SK-N-SH (cell line): ENCODE results near the gene CGB2. TPM values are rescaled to one million over a fixed set of nuclear protein-coding genes. Genes with fewer than 3 reads are reported as not detected.

Source experiments
- CTCF ChIA-PET: fragments of 300-600, 350-600 bp; formaldehyde crosslinking; extraction: SDS; loops from one replicate; lab custom pipeline; 2021; lab: Yijun Ruan, JAX
- POLR2A ChIA-PET: fragments of 350-600 bp; sonication (Branson Sonifier 250); formaldehyde crosslinking; extraction: SDS; loops from one replicate; lab custom pipeline; 2020; ENCODE audit warnings: antibody characterized with exemption, inconsistent platforms; lab: Yijun Ruan, JAX
- DNase-seq: peaks from one replicate; pipeline ENCODE4 v3.0.0; 2012
- H2AFZ ChIP-seq: fragments of 200-600 bp; sonication (generic); 2 replicates; pipeline ENCODE4 v1.8.1; 2016; ENCODE audit warnings: antibody characterized with exemption, mild to moderate bottlenecking, low read depth
- H3F3A ChIP-seq: fragments of 200-600 bp; sonication (generic); replicated peaks from 2 replicates; pipeline ENCODE3; 2016; ENCODE audit warnings: antibody characterized with exemption, mild to moderate bottlenecking; ENCODE audit not compliant: insufficient read depth
- H3K27ac ChIP-seq, 2 experiments: fragments of 200-500 bp in 1 of 2; fragments of 200-600 bp in 1 of 2; sonication (Bioruptor generic) in 1 of 2; sonication (generic), shearing (Covaris generic) in 1 of 2; 2 replicates each; pipeline versions ENCODE4 v1.5.1 to v1.6.1; 2014 to 2016; ENCODE audit warnings: low read depth in 2 of 2, inconsistent platforms in 1 of 2, low read length in 1 of 2, mild to moderate bottlenecking in 1 of 2, mixed read lengths in 1 of 2
- H3K27me3 ChIP-seq: fragments of 200-600 bp; sonication (generic), shearing (Covaris generic); 2 replicates; pipeline ENCODE4 v1.6.1; 2016; ENCODE audit warnings: mixed run types; ENCODE audit not compliant: insufficient read depth
- H3K36me3 ChIP-seq, 2 experiments: fragments of 200-500 bp in 1 of 2; fragments of 200-600 bp in 1 of 2; sonication (Bioruptor generic) in 1 of 2; sonication (generic) in 1 of 2; replicated peaks in 1 of 2; 2 replicates each; pipeline versions ENCODE3 to v1.5.1; 2014 to 2016; ENCODE audit warnings: low read length in 1 of 2, mild to moderate bottlenecking in 1 of 2; ENCODE audit not compliant: insufficient read depth in 2 of 2, control insufficient read depth in 1 of 2
- H3K4me1 ChIP-seq, 2 experiments: fragments of 200-500 bp in 1 of 2; fragments of 200-600 bp in 1 of 2; sonication (Bioruptor generic) in 1 of 2; sonication (generic), shearing (Covaris generic) in 1 of 2; 2 replicates each; pipeline versions ENCODE4 v1.5.1 to v1.6.1; 2014 to 2016; ENCODE audit warnings: low read depth in 1 of 2, low read length in 1 of 2, mixed run types in 1 of 2; ENCODE audit not compliant: insufficient read depth in 2 of 2, control insufficient read depth in 1 of 2
- H3K4me2 ChIP-seq: fragments of 200-600 bp; sonication (generic), shearing (Covaris generic); 2 replicates; pipeline ENCODE4 v1.6.1; 2017; ENCODE audit warnings: mixed run types
- H3K4me3 ChIP-seq, 2 experiments: fragments of 200-500 bp in 1 of 2; fragments of 200-600 bp in 1 of 2; sonication (Bioruptor generic) in 1 of 2; sonication (generic), shearing (Covaris generic) in 1 of 2; 2 replicates each; pipeline versions ENCODE4 v1.5.1 to v1.8.1; 2014 to 2016; ENCODE audit warnings: low read depth in 2 of 2, inconsistent platforms in 1 of 2, low read length in 1 of 2, mild to moderate bottlenecking in 1 of 2, mixed read lengths in 1 of 2, moderate library complexity in 1 of 2
- H3K79me2 ChIP-seq: fragments of 200-600 bp; sonication (generic); 2 replicates; pipeline ENCODE4 v1.8.1; 2017; ENCODE audit warnings: mild to moderate bottlenecking; ENCODE audit not compliant: insufficient read depth
- H3K9ac ChIP-seq: fragments of 200-600 bp; sonication (generic); 2 replicates; pipeline ENCODE4 v1.6.1; 2017; ENCODE audit warnings: mixed run types
- H3K9me2 ChIP-seq: fragments of 200-600 bp; sonication (generic); 2 replicates; pipeline ENCODE4 v1.6.1; 2017; ENCODE audit warnings: mixed run types
- H3K9me3 ChIP-seq: fragments of 200-600 bp; sonication (generic); 2 replicates; pipeline ENCODE4 v1.6.1; 2017; ENCODE audit warnings: mixed run types, mild to moderate bottlenecking, moderate library complexity
- H4K20me1 ChIP-seq: fragments of 200-600 bp; sonication (generic); 2 replicates; pipeline ENCODE4 v1.6.1; 2017; ENCODE audit warnings: mild to moderate bottlenecking, mixed run types; ENCODE audit not compliant: insufficient read depth
- FOSL2 ChIP-seq: IDR thresholded peaks from 2 replicates; pipeline ENCODE4 v1.4.0; 2012; ENCODE audit warnings: low read depth, mild to moderate bottlenecking, moderate library complexity, borderline replicate concordance
- FOXJ3 ChIP-seq: sonication (generic); formaldehyde crosslinking; IDR thresholded peaks from 2 replicates; pipeline ENCODE4 v1.5.1; 2020; ENCODE audit warnings: mild to moderate bottlenecking, missing genetic modification reagents
- GABPA ChIP-seq: IDR thresholded peaks from 2 replicates; pipeline ENCODE4 v1.4.0; 2012; ENCODE audit warnings: low read depth, mild to moderate bottlenecking
- GATA2 ChIP-seq: sonication (generic); formaldehyde crosslinking; IDR thresholded peaks from 2 replicates; pipeline ENCODE4 v1.5.0; 2020; ENCODE audit warnings: mild to moderate bottlenecking, missing genetic modification reagents
- JUND ChIP-seq: IDR thresholded peaks from 2 replicates; pipeline ENCODE4 v1.4.0; 2012
- MEF2A ChIP-seq: IDR thresholded peaks from 2 replicates; pipeline ENCODE4 v1.4.0; 2012; ENCODE audit warnings: low read depth, borderline replicate concordance
- NRF1 ChIP-seq: IDR thresholded peaks from 2 replicates; pipeline ENCODE4 v1.6.1; 2012; ENCODE audit warnings: low read depth, mild to moderate bottlenecking, low read length
- POLR2AphosphoS5 ChIP-seq: IDR thresholded peaks from 2 replicates; pipeline ENCODE4 v1.6.1; 2012; ENCODE audit warnings: low read depth, low read length
- RCOR1 ChIP-seq: fragments of 150-350 bp; IDR thresholded peaks from 2 replicates; pipeline ENCODE4 v1.6.1; 2017; ENCODE audit warnings: antibody characterized with exemption, low read length
- RFX5 ChIP-seq: IDR thresholded peaks from 2 replicates; pipeline ENCODE4 v1.6.1; 2012; ENCODE audit warnings: mild to moderate bottlenecking, improper control_type of control experiment, low read length
- TAF1 ChIP-seq: IDR thresholded peaks from 2 replicates; pipeline ENCODE4 v1.6.1; 2012; ENCODE audit warnings: low read depth, mild to moderate bottlenecking, low read length, moderate library complexity, borderline replicate concordance
- TCF12 ChIP-seq: IDR thresholded peaks from 2 replicates; pipeline ENCODE4 v1.4.0; 2012
- YY1 ChIP-seq: IDR thresholded peaks from 2 replicates; pipeline ENCODE4 v1.4.0; 2012; ENCODE audit warnings: low read depth, mild to moderate bottlenecking
- WGBS: methylation state at CpG from one replicate; pipeline ENCODE4 v1.1.6; 2017; ENCODE audit warnings: low lambda C conversion rate; 5-methylcytosine and 5-hydroxymethylcytosine counted together
- polyA plus RNA-seq, 3 experiments: library from polyadenylated mRNA; depleted of rRNA; stranded (reverse); fragments of >200 nt; gene quantifications; 2 replicates each; pipeline ENCODE4 v1.2.3, GENCODE V29; 2012
- TF ChIP-seq, protein P1 (sequence below): fragments of 150-350 bp; IDR thresholded peaks from 2 replicates; pipeline ENCODE4 v1.6.1; 2017; ENCODE audit warnings: antibody characterized with exemption, low read length, low read depth, borderline replicate concordance
- TF ChIP-seq, protein P2 (sequence below): IDR thresholded peaks from 2 replicates; pipeline ENCODE4 v1.4.0; 2012; ENCODE audit warnings: low read depth, borderline replicate concordance
- TF ChIP-seq, protein P3 (sequence below): IDR thresholded peaks from 2 replicates; pipeline ENCODE4 v1.4.0; 2012; ENCODE audit warnings: low read depth

Gene CGB2
- polyA plus RNA-seq, 1 of the 3 experiments (the other 2 are of a cell fraction) = 0.64 TPM

DNA sequence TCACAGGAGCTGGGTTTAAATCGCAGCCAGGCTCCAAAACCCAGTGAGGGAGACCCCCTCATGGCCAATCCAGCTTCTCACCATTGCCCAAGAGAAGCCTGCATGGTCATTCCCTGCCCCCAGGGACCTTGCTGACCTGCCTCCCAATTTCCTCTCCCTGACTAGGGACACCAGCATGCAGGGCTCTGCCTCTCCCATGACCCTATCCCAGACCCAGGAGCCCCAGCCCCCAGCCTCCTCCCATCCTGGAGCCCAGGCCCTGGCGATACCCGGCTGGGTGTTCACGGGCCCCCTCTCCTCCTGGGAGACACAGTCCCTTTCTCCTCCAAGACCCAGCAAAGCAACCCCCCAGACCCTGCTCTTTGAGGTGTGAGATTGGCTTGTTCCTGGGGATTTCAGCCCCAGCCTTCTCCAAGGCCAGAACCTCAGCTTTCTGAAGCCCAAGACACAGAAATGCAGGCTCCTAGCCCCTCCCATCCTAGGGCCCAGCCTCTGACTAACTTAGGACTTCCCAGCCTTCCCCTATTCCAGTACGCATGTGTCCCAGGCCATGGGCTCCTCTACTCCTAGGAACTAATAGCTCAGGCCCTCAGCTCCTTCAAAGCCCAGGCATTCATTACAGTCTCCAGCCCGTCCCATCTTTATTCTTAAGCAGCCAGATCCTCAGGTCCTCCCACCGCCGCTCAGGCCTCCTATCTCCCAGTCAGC is 39.7 kb upstream of the CGB2 start:
- Histone ChIP-seq H3K9ac (peak overlapping the region; percentile 96), H3K4me1 (peaks cover 0 to 17% of the 10 kb centered on the region in 2 experiments; a peak in 1 of 4 replicates), H3K9me3 (no peaks in the 10 kb centered on the region), H3K4me2 (peak overlapping the region; percentile 100), H3K27ac (peak overlapping the region; percentile 58 to 82; a peak in 3 of 4 replicates), H3F3A (peaks cover 8% of the 10 kb centered on the region), H3K36me3 (peaks cover 0 to 21% of the 10 kb centered on the region in 2 experiments), H2AFZ (peak overlapping the region; percentile 69; the same call in 1 of the 2 replicates), H3K4me3 (peak overlapping the region; percentile 74 to 99), H3K79me2 (peaks cover 73% of the 10 kb centered on the region), H4K20me1 (no peaks in the 10 kb centered on the region), H3K9me2 (no peaks in the 10 kb centered on the region), H3K27me3 (no peaks in the 10 kb centered on the region)
- peak; percentile 56; the same call in 1 of the 2 replicates for TF ChIP-seq TAF1
- TF ChIP-seq FOSL2 = no peak
- no peak for TF ChIP-seq TCF12
- no peak for TF ChIP-seq MEF2A
- TF ChIP-seq, protein P1, sequence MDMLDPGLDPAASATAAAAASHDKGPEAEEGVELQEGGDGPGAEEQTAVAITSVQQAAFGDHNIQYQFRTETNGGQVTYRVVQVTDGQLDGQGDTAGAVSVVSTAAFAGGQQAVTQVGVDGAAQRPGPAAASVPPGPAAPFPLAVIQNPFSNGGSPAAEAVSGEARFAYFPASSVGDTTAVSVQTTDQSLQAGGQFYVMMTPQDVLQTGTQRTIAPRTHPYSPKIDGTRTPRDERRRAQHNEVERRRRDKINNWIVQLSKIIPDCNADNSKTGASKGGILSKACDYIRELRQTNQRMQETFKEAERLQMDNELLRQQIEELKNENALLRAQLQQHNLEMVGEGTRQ = no peak
- TF ChIP-seq, protein P2, sequence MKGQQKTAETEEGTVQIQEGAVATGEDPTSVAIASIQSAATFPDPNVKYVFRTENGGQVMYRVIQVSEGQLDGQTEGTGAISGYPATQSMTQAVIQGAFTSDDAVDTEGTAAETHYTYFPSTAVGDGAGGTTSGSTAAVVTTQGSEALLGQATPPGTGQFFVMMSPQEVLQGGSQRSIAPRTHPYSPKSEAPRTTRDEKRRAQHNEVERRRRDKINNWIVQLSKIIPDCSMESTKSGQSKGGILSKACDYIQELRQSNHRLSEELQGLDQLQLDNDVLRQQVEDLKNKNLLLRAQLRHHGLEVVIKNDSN = no peak
- no peak for TF ChIP-seq FOXJ3 (CRISPR knock-in tag)
- TF ChIP-seq RCOR1 = no peak
- TF ChIP-seq NRF1 = peak; percentile 48
- no peak for TF ChIP-seq GATA2 (CRISPR knock-in tag)
- peak; percentile 47; the same call in 1 of the 2 replicates for TF ChIP-seq POLR2AphosphoS5
- no peak for TF ChIP-seq YY1
- TF ChIP-seq GABPA = no peak
- no peak for TF ChIP-seq RFX5
- 38% methylated on average over 6 of the region's 8 CpGs for WGBS
- ChIA-PET CTCF (interaction anchor here (0.9 to 6.2 kb wide), 9 partner anchors 8 to 204 kb away, joined by 3 to 54 read pairs (median 12); partner anchors contain the start of gene FTL), POLR2A (interaction anchor here (0.6 kb wide), 1 partner anchor 253 kb away, joined by 3 read pairs; no protein-coding TSS in a partner anchor)
- peak; percentile 59 for DNase-seq

DNA sequence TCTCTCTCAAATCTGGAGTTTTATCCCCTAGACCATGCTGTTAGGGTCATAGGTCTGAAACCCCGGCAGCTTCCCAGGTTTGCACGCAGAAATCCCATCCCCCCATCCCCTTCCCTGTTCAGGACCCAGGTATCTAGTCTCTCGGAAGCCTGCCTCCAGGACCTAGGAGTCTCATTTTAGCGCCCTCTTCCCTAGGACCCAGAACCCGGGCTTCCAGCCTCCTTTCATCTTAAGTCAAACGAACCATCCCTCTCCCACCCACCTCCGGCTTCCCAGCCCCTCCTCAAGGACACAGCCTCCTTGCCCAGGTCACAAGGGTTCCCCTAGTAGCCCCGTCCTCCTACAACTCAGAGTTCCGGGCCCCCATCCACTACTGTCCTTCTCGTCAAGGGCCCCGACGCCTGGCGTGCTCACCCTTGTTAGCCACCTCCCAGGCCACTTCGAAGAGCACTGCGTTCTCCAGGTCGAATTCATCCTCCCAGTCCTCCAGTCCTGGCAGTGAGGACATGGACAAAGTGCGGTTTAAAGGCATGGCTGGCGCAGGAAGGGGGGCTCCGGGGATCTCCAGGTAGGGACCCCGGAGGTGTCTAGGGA is 39.0 kb upstream of the CGB2 start:
- H3K4me2 ChIP-seq = peak overlapping the region; percentile 100
- peaks cover 0 to 17% of the 10 kb centered on the region in 2 experiments; a peak in 1 of 4 replicates for H3K4me1 ChIP-seq
- ChIA-PET CTCF (interaction anchor here (0.9 to 6.2 kb wide), 18 partner anchors 10 to 213 kb away, joined by 3 to 54 read pairs (median 10); partner anchors contain the start of gene FTL), POLR2A (interaction anchor here (0.9 to 1.1 kb wide), 2 partner anchors 9 to 27 kb away, joined by 3 to 5 read pairs; no protein-coding TSS in a partner anchor)
- TF ChIP-seq NRF1 = no peak
- no peak for TF ChIP-seq JUND
- TF ChIP-seq, protein P3, sequence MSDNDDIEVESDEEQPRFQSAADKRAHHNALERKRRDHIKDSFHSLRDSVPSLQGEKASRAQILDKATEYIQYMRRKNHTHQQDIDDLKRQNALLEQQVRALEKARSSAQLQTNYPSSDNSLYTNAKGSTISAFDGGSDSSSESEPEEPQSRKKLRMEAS = peak; percentile 10; the same call in 1 of the 2 replicates
- TF ChIP-seq RFX5 = no peak
- peak overlapping the region; percentile 74 to 99 for H3K4me3 ChIP-seq
- H3F3A ChIP-seq = peaks cover 8% of the 10 kb centered on the region
- no peaks in the 10 kb centered on the region for H3K27me3 ChIP-seq
- H3K9me3 ChIP-seq = no peaks in the 10 kb centered on the region
- no peaks in the 10 kb centered on the region for H4K20me1 ChIP-seq
- H2AFZ ChIP-seq = peak overlapping the region; percentile 69
- H3K9me2 ChIP-seq = no peaks in the 10 kb centered on the region
- H3K36me3 ChIP-seq = peaks cover 0 to 15% of the 10 kb centered on the region in 2 experiments
- DNase-seq = peak; percentile 51
- WGBS = under 1% methylated on average over 17 of the region's 20 CpGs
- peak overlapping the region; percentile 58 to 82 for H3K27ac ChIP-seq
- H3K9ac ChIP-seq = peak overlapping the region; percentile 96
- H3K79me2 ChIP-seq = peaks cover 80% of the 10 kb centered on the region
